ENCODE data around the gene ROR1.
"Not testable (repeated sequence)": the region's sequence is repeated elsewhere in the genome, so short reads cannot be mapped to it uniquely, and the experiment has no call there.

Gene ROR1

GRCh38 chr1:63826246-63826861, 52.5 kb downstream of the ROR1 start:
- not testable (repeated sequence) for DNase-seq

GRCh38 chr1:63827411-63828321, 53.8 kb downstream of the ROR1 start:
- no peak for DNase-seq

- no peak for DNase-seq
Observed at GRCh38 chr1:63828322-63829044, 54.7 kb downstream of the ROR1 start.

- DNase-seq, result no peak
Observed at GRCh38 chr1:63829349-63830327, 55.8 kb downstream of the ROR1 start.

- DNase-seq, result no peak
Observed at GRCh38 chr1:63831409-63831808, 57.6 kb downstream of the ROR1 start.

- no peak for DNase-seq
Observed at GRCh38 chr1:63833363-63834119, 59.7 kb downstream of the ROR1 start.

GRCh38 chr1:63835128-63835527, 61.3 kb downstream of the ROR1 start:
- DNase-seq, result peak; percentile 9

- no peak for DNase-seq
Observed at GRCh38 chr1:63836374-63836773, 62.6 kb downstream of the ROR1 start.

- DNase-seq, result no peak
Observed at GRCh38 chr1:63836830-63837229, 63.0 kb downstream of the ROR1 start.

GRCh38 chr1:63843010-63843409, 69.2 kb downstream of the ROR1 start:
- no peak for DNase-seq

GRCh38 chr1:63843884-63844283, 70.1 kb downstream of the ROR1 start:
- no peak for DNase-seq

GRCh38 chr1:63845346-63845745, 71.5 kb downstream of the ROR1 start:
- no peak for DNase-seq

GRCh38 chr1:63847308-63847910, 73.6 kb downstream of the ROR1 start:
- no peak for DNase-seq

GRCh38 chr1:63848733-63849132, 74.9 kb downstream of the ROR1 start:
- no peak for DNase-seq

- no peak for DNase-seq
Observed at GRCh38 chr1:63849149-63849548, 75.3 kb downstream of the ROR1 start.

GRCh38 chr1:63854091-63854490, 80.3 kb downstream of the ROR1 start:
- no peak for DNase-seq

- DNase-seq, result no peak
Observed at GRCh38 chr1:63855942-63856341, 82.1 kb downstream of the ROR1 start.

- no peak for DNase-seq
Observed at GRCh38 chr1:63856924-63857323, 83.1 kb downstream of the ROR1 start.

GRCh38 chr1:63857478-63857877, 83.7 kb downstream of the ROR1 start:
- DNase-seq, result no peak

- no peak for DNase-seq
Observed at GRCh38 chr1:63858153-63858552, 84.3 kb downstream of the ROR1 start.
